HCT116 (cell line): ENCODE data around the gene ARPC5.

Experiments
- CBX3 ChIP-seq: IDR thresholded peaks from 2 replicates; pipeline ENCODE4 v1.6.1; 2012; ENCODE audit warnings: low read depth
- CTCF ChIP-seq, 3 experiments: fragments of 200-600 bp in 1 of 3; sonication (generic) in 1 of 3; IDR thresholded peaks in 2 of 3; conservative IDR thresholded peaks in 1 of 3; 2 replicates each; pipeline ENCODE4 v1.5.1; 2012 to 2017; ENCODE audit warnings: low read depth in 2 of 3, low read length in 2 of 3, antibody characterized with exemption in 1 of 3, borderline replicate concordance in 1 of 3, control low read depth in 1 of 3, mild to moderate bottlenecking in 1 of 3, mixed read lengths in 1 of 3, mixed run types in 1 of 3, moderate library complexity in 1 of 3; ENCODE audit not compliant: insufficient read depth in 1 of 3
- EZH2 ChIP-seq: fragments of 200-600 bp; sonication (generic); IDR thresholded peaks from 2 replicates; pipeline ENCODE4 v1.6.1; 2017; ENCODE audit warnings: antibody characterized with exemption, mixed run types
- POLR2A ChIP-seq: IDR thresholded peaks from 2 replicates; pipeline ENCODE4 v1.7.0; 2011; ENCODE audit warnings: borderline replicate concordance; ENCODE audit not compliant: insufficient read depth, insufficient read length; ENCODE audit errors: extremely low read depth
- POLR2AphosphoS5 ChIP-seq: IDR thresholded peaks from 2 replicates; pipeline ENCODE4 v1.6.1; 2011; ENCODE audit warnings: mild to moderate bottlenecking, low read depth, low read length, moderate library complexity
- RAD21 ChIP-seq: IDR thresholded peaks from 2 replicates; pipeline ENCODE4 v1.6.1; 2012; ENCODE audit warnings: low read depth, mild to moderate bottlenecking
- REST ChIP-seq: IDR thresholded peaks from 2 replicates; pipeline ENCODE4 v1.6.1; 2012; ENCODE audit warnings: low read depth
- SIN3A ChIP-seq: IDR thresholded peaks from 2 replicates; pipeline ENCODE4 v1.6.1; 2012; ENCODE audit warnings: low read depth
- ZNF274 ChIP-seq: fragments of 200-500 bp; sonication (Bioruptor generic); IDR thresholded peaks from 2 replicates; pipeline ENCODE4 v1.6.1; 2014; ENCODE audit warnings: mild to moderate bottlenecking, low read depth, low read length, inconsistent platforms

GRCh38 chr1:183673605-183674323 lies 38.2 kb upstream of the ARPC5 start:
- TF ChIP-seq SIN3A: no peak
- no peak for TF ChIP-seq CTCF (IDR thresholded peaks at IDR 0.05 in 2 of 3, conservative IDR thresholded peaks at IDR 0.05 in 1 of 3; ENCODE audit: borderline replicate concordance in 1 of 3, insufficient read depth in 1 of 3, low read depth in 2 of 3, low read length in 2 of 3)
- TF ChIP-seq EZH2: no peak
- TF ChIP-seq REST: no peak
- no peak for TF ChIP-seq ZNF274
- TF ChIP-seq POLR2AphosphoS5: no peak
- TF ChIP-seq CBX3: no peak
- no peak for TF ChIP-seq POLR2A
- no peak for TF ChIP-seq RAD21
